Stomach smooth muscle (tissue), 2 donors: ENCODE measurements around the gene AP1AR.
"Not testable (repeated sequence)": the region's sequence is repeated elsewhere in the genome, so short reads cannot be mapped to it uniquely, and the experiment has no call there.

ENCODE experiments used
- H3K27ac ChIP-seq: one replicate; pipeline ENCODE4 v1.7.0; 2013; ENCODE audit warnings: mild to moderate bottlenecking, low read length, inconsistent platforms
- H3K27me3 ChIP-seq, 2 donors: one replicate each; pipeline ENCODE4 v1.7.0; 2013; ENCODE audit warnings: low read length in 2 of 2; ENCODE audit not compliant: insufficient read depth in 2 of 2, control insufficient read depth in 1 of 2
- H3K36me3 ChIP-seq, 2 donors: one replicate each; pipeline ENCODE4 v1.7.0; 2013; ENCODE audit warnings: low read length in 2 of 2; ENCODE audit not compliant: control insufficient read depth in 2 of 2, insufficient read depth in 2 of 2
- H3K4me1 ChIP-seq: one replicate; pipeline ENCODE4 v1.7.0; 2013; ENCODE audit warnings: low read length; ENCODE audit not compliant: control insufficient read depth, insufficient read depth
- H3K4me3 ChIP-seq, 2 donors: one replicate each; pipeline ENCODE4 v1.7.0; 2013; ENCODE audit warnings: low read length in 2 of 2
- H3K9ac ChIP-seq, 2 donors: one replicate each; pipeline ENCODE4 v1.7.0; 2013; ENCODE audit warnings: low read length in 2 of 2, mild to moderate bottlenecking in 1 of 2
- H3K9me3 ChIP-seq, 2 donors: one replicate each; pipeline ENCODE4 v1.7.0; 2013; ENCODE audit warnings: low read length in 2 of 2; ENCODE audit not compliant: control insufficient read depth in 2 of 2
- donor health status: healthy.
- donor health status: Pancreatic carcinoma.

AP1AR gene

GRCh38 chr4:112279882-112280315, 48.3 kb downstream of the AP1AR start:
- H3K4me1 ChIP-seq, result peaks cover 9% of the 10 kb centered on the region
- no peak overlapping the region for H3K4me3 ChIP-seq
- H3K9ac ChIP-seq, result no peak overlapping the region
- no peaks in the 10 kb centered on the region for H3K9me3 ChIP-seq
- no peak overlapping the region for H3K27ac ChIP-seq
- H3K36me3 ChIP-seq, result peaks cover 0 to 5% of the 10 kb centered on the region in 2 donors
- no peaks in the 10 kb centered on the region for H3K27me3 ChIP-seq

- Histone ChIP-seq H3K27ac (no peak overlapping the region), H3K4me3 (no peak overlapping the region), H3K36me3 (peaks cover 0 to 5% of the 10 kb centered on the region in 2 donors), H3K9me3 (no peaks in the 10 kb centered on the region), H3K27me3 (no peaks in the 10 kb centered on the region), H3K9ac (no peak overlapping the region), H3K4me1 (peaks cover 11% of the 10 kb centered on the region)
Observed at GRCh38 chr4:112280386-112281056, 48.9 kb downstream of the AP1AR start.

- not testable (repeated sequence) for H3K36me3 ChIP-seq
- H3K4me1 ChIP-seq, result peaks cover 17% of the 10 kb centered on the region
Observed at GRCh38 chr4:112281895-112282398, 50.4 kb downstream of the AP1AR start.

GRCh38 chr4:112282860-112283667, 51.5 kb downstream of the AP1AR start:
- Histone ChIP-seq H3K4me1 (peaks cover 17% of the 10 kb centered on the region), H3K27me3 (no peaks in the 10 kb centered on the region), H3K9me3 (no peaks in the 10 kb centered on the region), H3K4me3 (no peak overlapping the region), H3K27ac (no peak overlapping the region), H3K36me3 (no peaks in the 10 kb centered on the region), H3K9ac (no peak overlapping the region)

More at GRCh38 chr4:112281895-112282398, 50.4 kb downstream of the AP1AR start:
- not testable (repeated sequence) for H3K27ac ChIP-seq, H3K27me3 ChIP-seq, H3K4me3 ChIP-seq, H3K9ac ChIP-seq, H3K9me3 ChIP-seq

GRCh38 chr4:112284166-112284565, 52.6 kb downstream of the AP1AR start:
- H3K4me1 ChIP-seq, result peaks cover 17% of the 10 kb centered on the region
- H3K36me3 ChIP-seq, result no peaks in the 10 kb centered on the region
- H3K27me3 ChIP-seq, result no peaks in the 10 kb centered on the region
- no peaks in the 10 kb centered on the region for H3K9me3 ChIP-seq
- H3K4me3 ChIP-seq, result peak overlapping the region; percentile 58 to 68
- H3K9ac ChIP-seq, result no peak overlapping the region
- no peak overlapping the region for H3K27ac ChIP-seq

- Histone ChIP-seq H3K9ac (peak overlapping the region; percentile 71 to 80), H3K27ac (peak overlapping the region; percentile 41), H3K4me1 (peaks cover 17% of the 10 kb centered on the region)
Observed at GRCh38 chr4:112284662-112285411, 53.2 kb downstream of the AP1AR start.

GRCh38 chr4:112287258-112287989, 55.8 kb downstream of the AP1AR start:
- no peak overlapping the region for H3K4me3 ChIP-seq
- H3K36me3 ChIP-seq, result no peaks in the 10 kb centered on the region
- H3K27me3 ChIP-seq, result no peaks in the 10 kb centered on the region
- H3K9me3 ChIP-seq, result no peaks in the 10 kb centered on the region
- H3K4me1 ChIP-seq, result peaks cover 17% of the 10 kb centered on the region
- H3K27ac ChIP-seq, result no peak overlapping the region
- H3K9ac ChIP-seq, result no peak overlapping the region

More at GRCh38 chr4:112284662-112285411, 53.2 kb downstream of the AP1AR start:
- peak overlapping the region; percentile 68 to 85 for H3K4me3 ChIP-seq
- H3K27me3 ChIP-seq, result no peaks in the 10 kb centered on the region
- H3K9me3 ChIP-seq, result no peaks in the 10 kb centered on the region
- H3K36me3 ChIP-seq, result no peaks in the 10 kb centered on the region

- peaks cover 17% of the 10 kb centered on the region for H3K4me1 ChIP-seq
- no peak overlapping the region for H3K27ac ChIP-seq
- H3K27me3 ChIP-seq, result no peaks in the 10 kb centered on the region
- H3K36me3 ChIP-seq, result no peaks in the 10 kb centered on the region
- no peak overlapping the region for H3K4me3 ChIP-seq
- no peaks in the 10 kb centered on the region for H3K9me3 ChIP-seq
- H3K9ac ChIP-seq, result no peak overlapping the region
Observed at GRCh38 chr4:112288455-112288854, 56.9 kb downstream of the AP1AR start.

- Histone ChIP-seq H3K27ac (no peak overlapping the region), H3K27me3 (no peaks in the 10 kb centered on the region), H3K9ac (no peak overlapping the region), H3K4me1 (peaks cover 9% of the 10 kb centered on the region), H3K36me3 (no peaks in the 10 kb centered on the region), H3K9me3 (no peaks in the 10 kb centered on the region), H3K4me3 (no peak overlapping the region)
Observed at GRCh38 chr4:112289407-112290253, 58.0 kb downstream of the AP1AR start.
